Upper lobe of left lung (tissue), 4 donors: ENCODE measurements around the gene CRNKL1.

ENCODE experiments used
- EP300 ChIP-seq, 4 donors: sonication (generic); formaldehyde crosslinking; IDR thresholded peaks; one replicate each; pipeline ENCODE4 v1.5.1; 2017; ENCODE audit warnings: antibody characterized with exemption in 4 of 4, control low read depth in 2 of 4
- POLR2AphosphoS5 ChIP-seq, 2 donors: sonication (generic); formaldehyde crosslinking; IDR thresholded peaks; one replicate each; pipeline ENCODE4 v1.5.1; 2017; ENCODE audit warnings: antibody characterized with exemption in 2 of 2
- TF ChIP-seq, protein P1 (sequence below), 6 experiments: fragments of 450-650 bp in 4 of 6; fragments of 200-600 bp in 2 of 6; sonication (generic) in 2 of 6; IDR thresholded peaks; one replicate each; pipeline ENCODE4 v1.5.1; 2016 to 2019; ENCODE audit warnings: antibody characterized with exemption in 6 of 6

DNA sequence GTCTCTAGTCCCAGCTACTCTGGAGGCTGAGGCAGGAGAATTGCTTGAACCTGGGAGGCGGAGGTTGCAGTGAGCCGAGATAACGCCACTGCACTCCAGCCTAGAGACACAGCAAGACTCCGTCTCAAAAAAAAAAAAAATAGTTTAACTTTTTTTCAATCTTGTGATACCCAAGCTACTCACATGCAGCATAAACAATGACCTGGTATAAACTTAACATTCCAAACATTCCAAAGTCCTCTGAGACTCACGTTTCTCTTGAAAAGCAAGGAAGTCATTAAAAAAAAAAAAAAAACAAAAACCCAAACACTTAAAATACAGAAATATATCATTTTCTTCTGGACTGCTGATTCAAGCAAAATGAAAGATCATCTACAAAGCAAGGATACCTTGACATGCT lies 14.3 kb downstream of the CRNKL1 start:
- TF ChIP-seq, protein P1, sequence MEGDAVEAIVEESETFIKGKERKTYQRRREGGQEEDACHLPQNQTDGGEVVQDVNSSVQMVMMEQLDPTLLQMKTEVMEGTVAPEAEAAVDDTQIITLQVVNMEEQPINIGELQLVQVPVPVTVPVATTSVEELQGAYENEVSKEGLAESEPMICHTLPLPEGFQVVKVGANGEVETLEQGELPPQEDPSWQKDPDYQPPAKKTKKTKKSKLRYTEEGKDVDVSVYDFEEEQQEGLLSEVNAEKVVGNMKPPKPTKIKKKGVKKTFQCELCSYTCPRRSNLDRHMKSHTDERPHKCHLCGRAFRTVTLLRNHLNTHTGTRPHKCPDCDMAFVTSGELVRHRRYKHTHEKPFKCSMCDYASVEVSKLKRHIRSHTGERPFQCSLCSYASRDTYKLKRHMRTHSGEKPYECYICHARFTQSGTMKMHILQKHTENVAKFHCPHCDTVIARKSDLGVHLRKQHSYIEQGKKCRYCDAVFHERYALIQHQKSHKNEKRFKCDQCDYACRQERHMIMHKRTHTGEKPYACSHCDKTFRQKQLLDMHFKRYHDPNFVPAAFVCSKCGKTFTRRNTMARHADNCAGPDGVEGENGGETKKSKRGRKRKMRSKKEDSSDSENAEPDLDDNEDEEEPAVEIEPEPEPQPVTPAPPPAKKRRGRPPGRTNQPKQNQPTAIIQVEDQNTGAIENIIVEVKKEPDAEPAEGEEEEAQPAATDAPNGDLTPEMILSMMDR (IDR thresholded peaks at IDR 0.05), result no peak
- TF ChIP-seq EP300 (IDR thresholded peaks at IDR 0.05), result no peak
- no peak for TF ChIP-seq POLR2AphosphoS5 (IDR thresholded peaks at IDR 0.05)
